HEK293 (cell line): Measurements from ENCODE around the gene PAK1.

ENCODE experiments used
- CTCF ChIA-PET: fragments of 350-600 bp; formaldehyde crosslinking; extraction: SDS; loops from one replicate; lab custom pipeline; 2021; ENCODE audit warnings: antibody characterized with exemption; lab: Yijun Ruan, JAX
- POLR2A ChIA-PET: fragments of 300-600 bp; formaldehyde crosslinking; extraction: SDS; loops from one replicate; lab custom pipeline; 2020; ENCODE audit warnings: antibody characterized with exemption, inconsistent platforms; lab: Yijun Ruan, JAX
- H3K27ac ChIP-seq: fragments of 200-500 bp; sonication (Bioruptor generic); 2 replicates; pipeline ENCODE4 v1.5.1; 2014; ENCODE audit warnings: low read depth, low read length, control low read depth, inconsistent platforms; ENCODE audit errors: extremely low read depth
- H3K36me3 ChIP-seq, 2 experiments: fragments of 200-500 bp in 1 of 2; sonication (Bioruptor generic) in 1 of 2; 1 replicate in 1 of 2; 2 replicates in 1 of 2; pipeline ENCODE4 v1.5.1; 2014 to 2017; ENCODE audit warnings: inconsistent platforms in 2 of 2, low read length in 2 of 2; ENCODE audit not compliant: control insufficient read depth in 2 of 2, insufficient read depth in 1 of 2
- H3K4me1 ChIP-seq: fragments of 200-500 bp; sonication (Bioruptor generic); 2 replicates; pipeline ENCODE4 v1.5.1; 2014; ENCODE audit warnings: mild to moderate bottlenecking, low read length, inconsistent platforms; ENCODE audit not compliant: control insufficient read depth, insufficient read depth
- H3K4me3 ChIP-seq: 2 replicates; pipeline ENCODE4 v1.5.1; 2011; ENCODE audit warnings: low read depth, mild to moderate bottlenecking, control low read depth, low read length, moderate library complexity
- H3K9me3 ChIP-seq: fragments of 200-500 bp; sonication (Bioruptor generic); 2 replicates; pipeline ENCODE4 v1.5.1; 2014; ENCODE audit warnings: low read depth, low read length, inconsistent platforms; ENCODE audit not compliant: control insufficient read depth, insufficient read depth
- BCL11B ChIP-seq: fragments of 450-650 bp; formaldehyde crosslinking; IDR thresholded peaks from 2 replicates; pipeline ENCODE4 v1.5.1; 2016; ENCODE audit warnings: low read depth, missing biosample characterization, missing genetic modification characterization
- IKZF3 ChIP-seq: fragments of 450-650 bp; IDR thresholded peaks from 2 replicates; pipeline ENCODE4 v1.5.0; 2018; ENCODE audit warnings: missing biosample characterization, mild to moderate bottlenecking, missing genetic modification characterization, moderate library complexity
- REPIN1 ChIP-seq: fragments of 450-650 bp; formaldehyde crosslinking; IDR thresholded peaks from 2 replicates; pipeline ENCODE4 v1.5.1; 2017; ENCODE audit warnings: missing biosample characterization, missing genetic modification characterization, low read depth
- SETDB1 ChIP-seq: IDR thresholded peaks from one replicate; pipeline ENCODE4 v1.6.1; 2017; ENCODE audit warnings: mild to moderate bottlenecking, low read length, moderate library complexity, mixed read lengths; ENCODE audit not compliant: insufficient read length
- SP2 ChIP-seq: fragments of 450-650 bp; formaldehyde crosslinking; IDR thresholded peaks from 2 replicates; pipeline ENCODE4 v1.5.1; 2016; ENCODE audit warnings: missing biosample characterization, missing genetic modification characterization
- WT1 ChIP-seq: fragments of 450-650 bp; formaldehyde crosslinking; IDR thresholded peaks from 2 replicates; pipeline ENCODE4 v1.5.1; 2016; ENCODE audit warnings: missing biosample characterization, missing genetic modification characterization
- YY2 ChIP-seq: fragments of 450-650 bp; formaldehyde crosslinking; IDR thresholded peaks from 2 replicates; pipeline ENCODE4 v1.5.1; 2016; ENCODE audit warnings: missing biosample characterization, missing genetic modification characterization
- ZNF169 ChIP-seq: fragments of 450-650 bp; formaldehyde crosslinking; IDR thresholded peaks from 2 replicates; pipeline ENCODE4 v1.5.1; 2016; ENCODE audit warnings: missing biosample characterization, missing genetic modification characterization
- ZNF175 ChIP-seq: fragments of 450-650 bp; formaldehyde crosslinking; IDR thresholded peaks from 2 replicates; pipeline ENCODE4 v1.5.1; 2016; ENCODE audit warnings: missing biosample characterization, missing genetic modification characterization
- ZNF223 ChIP-seq: fragments of 450-650 bp; formaldehyde crosslinking; IDR thresholded peaks from 2 replicates; pipeline ENCODE4 v1.5.1; 2016; ENCODE audit warnings: missing biosample characterization, missing genetic modification characterization
- ZNF416 ChIP-seq: fragments of 450-650 bp; formaldehyde crosslinking; IDR thresholded peaks from 2 replicates; pipeline ENCODE4 v1.5.1; 2016; ENCODE audit warnings: missing biosample characterization, missing genetic modification characterization
- ZNF426 ChIP-seq: fragments of 450-650 bp; formaldehyde crosslinking; IDR thresholded peaks from 2 replicates; pipeline ENCODE4 v1.5.1; 2017; ENCODE audit warnings: missing biosample characterization, missing genetic modification characterization, mild to moderate bottlenecking, inconsistent platforms, moderate library complexity
- ZNF48 ChIP-seq: fragments of 450-650 bp; formaldehyde crosslinking; IDR thresholded peaks from 2 replicates; pipeline ENCODE4 v1.5.1; 2016; ENCODE audit warnings: missing biosample characterization, missing genetic modification characterization
- ZNF521 ChIP-seq: fragments of 450-650 bp; formaldehyde crosslinking; IDR thresholded peaks from 2 replicates; pipeline ENCODE4 v1.5.1; 2017; ENCODE audit warnings: missing biosample characterization, mild to moderate bottlenecking, missing genetic modification characterization
- ZNF596 ChIP-seq: fragments of 450-650 bp; IDR thresholded peaks from 2 replicates; pipeline ENCODE4 v1.5.0; 2018; ENCODE audit warnings: missing biosample characterization, mild to moderate bottlenecking, missing genetic modification characterization, moderate library complexity
- ZNF600 ChIP-seq: fragments of 450-650 bp; formaldehyde crosslinking; IDR thresholded peaks from 2 replicates; pipeline ENCODE4 v1.5.1; 2016; ENCODE audit warnings: missing biosample characterization, missing genetic modification characterization
- ZNF626 ChIP-seq: fragments of 450-650 bp; sonication (Bioruptor Pico); formaldehyde crosslinking; IDR thresholded peaks from 2 replicates; pipeline ENCODE4 v1.5.1; 2018; ENCODE audit warnings: missing biosample characterization, missing genetic modification characterization, inconsistent platforms
- ZNF677 ChIP-seq: fragments of 450-650 bp; IDR thresholded peaks from 2 replicates; pipeline ENCODE4 v1.5.0; 2018; ENCODE audit warnings: missing biosample characterization, mild to moderate bottlenecking, missing genetic modification characterization, moderate library complexity
- ZNF777 ChIP-seq: fragments of 450-650 bp; formaldehyde crosslinking; IDR thresholded peaks from 2 replicates; pipeline ENCODE4 v1.5.1; 2017; ENCODE audit warnings: missing biosample characterization, missing genetic modification characterization, borderline replicate concordance
- ZSCAN16 ChIP-seq: fragments of 450-650 bp; formaldehyde crosslinking; IDR thresholded peaks from 2 replicates; pipeline ENCODE4 v1.5.1; 2016; ENCODE audit warnings: missing biosample characterization, missing genetic modification characterization
- TF ChIP-seq, protein P1 (sequence below): fragments of 450-650 bp; formaldehyde crosslinking; IDR thresholded peaks from 2 replicates; pipeline ENCODE4 v1.5.1; 2016; ENCODE audit warnings: missing biosample characterization, missing genetic modification characterization
- TF ChIP-seq, protein P2 (sequence below): fragments of 450-650 bp; formaldehyde crosslinking; IDR thresholded peaks from 2 replicates; pipeline ENCODE4 v1.5.1; 2016; ENCODE audit warnings: missing biosample characterization, missing genetic modification characterization
- TF ChIP-seq, protein P3 (sequence below): fragments of 450-650 bp; formaldehyde crosslinking; optimal IDR thresholded peaks from 2 replicates; pipeline ENCODE3; 2016; ENCODE audit warnings: missing biosample characterization, mild to moderate bottlenecking, missing genetic modification characterization

Gene PAK1

DNA sequence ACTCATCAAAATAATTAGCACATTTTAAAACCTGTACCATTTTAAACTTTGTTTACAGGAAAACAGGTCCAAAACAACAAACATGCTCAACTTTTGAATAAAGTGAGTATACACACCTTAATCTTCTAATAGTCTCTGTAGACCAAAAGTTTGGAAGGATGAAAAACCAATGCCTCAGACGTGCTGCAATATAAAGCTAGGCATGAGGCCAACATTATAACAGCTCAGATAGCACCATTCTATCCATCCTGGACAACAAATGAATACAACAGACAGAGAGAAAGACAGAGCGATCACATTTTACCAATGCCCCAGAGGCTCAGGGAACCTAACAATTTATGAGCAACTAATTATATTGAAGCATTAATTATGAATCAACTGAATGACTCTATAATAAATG, 77.0 kb downstream of the PAK1 start:
- Histone ChIP-seq H3K27ac (no peak overlapping the region), H3K4me3 (no peak overlapping the region), H3K36me3 (no peaks in the 10 kb centered on the region), H3K9me3 (no peaks in the 10 kb centered on the region), H3K4me1 (peaks cover 5% of the 10 kb centered on the region)
- TF ChIP-seq ZNF600 (tag by site-specific recombination) = no peak
- TF ChIP-seq SETDB1 = no peak
- no peak for TF ChIP-seq WT1 (tag by site-specific recombination)
- no peak for TF ChIP-seq ZNF777 (tag by site-specific recombination)
- TF ChIP-seq BCL11B = no peak
- TF ChIP-seq ZSCAN16 (tag by site-specific recombination) = no peak
- no peak for TF ChIP-seq YY2 (tag by site-specific recombination)
- no peak for TF ChIP-seq ZNF48 (tag by site-specific recombination)
- TF ChIP-seq, protein P1, sequence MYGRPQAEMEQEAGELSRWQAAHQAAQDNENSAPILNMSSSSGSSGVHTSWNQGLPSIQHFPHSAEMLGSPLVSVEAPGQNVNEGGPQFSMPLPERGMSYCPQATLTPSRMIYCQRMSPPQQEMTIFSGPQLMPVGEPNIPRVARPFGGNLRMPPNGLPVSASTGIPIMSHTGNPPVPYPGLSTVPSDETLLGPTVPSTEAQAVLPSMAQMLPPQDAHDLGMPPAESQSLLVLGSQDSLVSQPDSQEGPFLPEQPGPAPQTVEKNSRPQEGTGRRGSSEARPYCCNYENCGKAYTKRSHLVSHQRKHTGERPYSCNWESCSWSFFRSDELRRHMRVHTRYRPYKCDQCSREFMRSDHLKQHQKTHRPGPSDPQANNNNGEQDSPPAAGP (tag by site-specific recombination) = no peak
- POLR2A ChIA-PET = no interaction called here
- CTCF ChIA-PET = interaction anchor here (0.6 to 0.9 kb wide), 2 partner anchors 11 to 1007 kb away, joined by 3 to 4 read pairs; no protein-coding TSS in a partner anchor

DNA sequence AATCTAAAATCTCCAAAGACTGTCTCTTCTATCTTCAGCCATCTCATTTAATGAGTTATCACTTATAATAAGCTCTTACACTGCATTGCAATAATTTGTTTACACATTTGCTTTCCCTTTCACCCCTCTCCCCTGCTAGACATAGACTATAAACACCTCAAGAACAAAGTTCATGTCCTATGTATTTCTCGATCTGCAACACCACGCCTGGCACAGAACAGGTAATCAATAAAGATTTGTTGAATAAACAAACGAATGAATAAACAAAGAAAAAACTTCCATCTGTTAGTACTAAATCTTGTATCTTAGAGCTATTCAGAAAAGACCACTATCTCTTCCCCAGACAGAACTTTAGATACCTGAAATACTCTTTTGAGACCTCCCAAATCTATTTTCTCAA, 77.6 kb downstream of the PAK1 start:
- no peak overlapping the region for H3K4me3 ChIP-seq
- ChIA-PET POLR2A (no interaction called here), CTCF (interaction anchor here (0.6 to 1.8 kb wide), 3 partner anchors 10 to 116 kb away, joined by 3 to 5 read pairs (median 3); no protein-coding TSS in a partner anchor)
- peaks cover 5% of the 10 kb centered on the region for H3K4me1 ChIP-seq
- TF ChIP-seq IKZF3 (no peak), ZNF521 (tag by site-specific recombination) (no peak), ZNF426 (no peak), ZNF175 (tag by site-specific recombination) (no peak), REPIN1 (tag by site-specific recombination) (no peak), ZNF223 (no peak), SP2 (no peak), ZNF169 (tag by site-specific recombination) (no peak), ZNF596 (tag by site-specific recombination) (no peak), ZNF626 (tag by site-specific recombination) (no peak), ZNF677 (tag by site-specific recombination) (no peak), ZNF416 (tag by site-specific recombination) (no peak)
- TF ChIP-seq, protein P2, sequence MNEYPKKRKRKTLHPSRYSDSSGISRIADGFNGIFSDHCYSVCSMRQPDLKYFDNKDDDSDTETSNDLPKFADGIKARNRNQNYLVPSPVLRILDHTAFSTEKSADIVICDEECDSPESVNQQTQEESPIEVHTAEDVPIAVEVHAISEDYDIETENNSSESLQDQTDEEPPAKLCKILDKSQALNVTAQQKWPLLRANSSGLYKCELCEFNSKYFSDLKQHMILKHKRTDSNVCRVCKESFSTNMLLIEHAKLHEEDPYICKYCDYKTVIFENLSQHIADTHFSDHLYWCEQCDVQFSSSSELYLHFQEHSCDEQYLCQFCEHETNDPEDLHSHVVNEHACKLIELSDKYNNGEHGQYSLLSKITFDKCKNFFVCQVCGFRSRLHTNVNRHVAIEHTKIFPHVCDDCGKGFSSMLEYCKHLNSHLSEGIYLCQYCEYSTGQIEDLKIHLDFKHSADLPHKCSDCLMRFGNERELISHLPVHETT (tag by site-specific recombination) = no peak
- TF ChIP-seq, protein P3, sequence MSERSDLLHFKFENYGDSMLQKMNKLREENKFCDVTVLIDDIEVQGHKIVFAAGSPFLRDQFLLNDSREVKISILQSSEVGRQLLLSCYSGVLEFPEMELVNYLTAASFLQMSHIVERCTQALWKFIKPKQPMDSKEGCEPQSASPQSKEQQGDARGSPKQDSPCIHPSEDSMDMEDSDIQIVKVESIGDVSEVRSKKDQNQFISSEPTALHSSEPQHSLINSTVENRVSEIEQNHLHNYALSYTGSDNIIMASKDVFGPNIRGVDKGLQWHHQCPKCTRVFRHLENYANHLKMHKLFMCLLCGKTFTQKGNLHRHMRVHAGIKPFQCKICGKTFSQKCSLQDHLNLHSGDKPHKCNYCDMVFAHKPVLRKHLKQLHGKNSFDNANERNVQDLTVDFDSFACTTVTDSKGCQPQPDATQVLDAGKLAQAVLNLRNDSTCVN (tag by site-specific recombination) = no peak
- H3K27ac ChIP-seq = no peak overlapping the region
- no peaks in the 10 kb centered on the region for H3K9me3 ChIP-seq
- H3K36me3 ChIP-seq = peaks cover 0 to 5% of the 10 kb centered on the region in 2 experiments; a peak in 1 of 3 replicates
